ENCODE data around the gene AP2A2.

GRCh38 chr11:904380-904779, 21.3 kb upstream of the AP2A2 start:
- TF ChIP-seq CTCF (IDR thresholded peaks at IDR 0.05 in 8 of 11, conservative IDR thresholded peaks at IDR 0.05 in 3 of 11) (no peak), POLR2A (IDR thresholded peaks at IDR 0.05) (no peak)
